H1 (cell line): Measurements from ENCODE around the gene SEC61B. TPM values are rescaled to one million over a fixed set of nuclear protein-coding genes. Genes with fewer than 3 reads are reported as not detected.

Experiments used
- CTCF ChIA-PET: fragments of 300-600 bp; sonication (Branson Sonifier 250); formaldehyde crosslinking; loops from one replicate; lab custom pipeline; 2021; ENCODE audit not compliant: partially characterized antibody; lab: Charles Lee
- POLR2A ChIA-PET: fragments of 300-600 bp; sonication (Branson Sonifier 250); formaldehyde crosslinking; loops from one replicate; lab custom pipeline; 2021; ENCODE audit warnings: inconsistent platforms; ENCODE audit not compliant: partially characterized antibody; lab: Charles Lee
- DNase-seq, 2 experiments: peaks; one replicate each; pipeline versions ENCODE4 v3.0.0 to v3.0.0-alpha.2; 2010 to 2022; ENCODE audit warnings: low spot score in 2 of 2, low read depth in 1 of 2, mixed read lengths in 1 of 2
- FAIRE-seq: peaks from 2 replicates; lab custom pipeline; 2011; peaks lifted over from hg19 to GRCh38; lab: Jason Lieb, UNC
- H2AFZ ChIP-seq: 2 replicates; pipeline ENCODE4 v1.8.1; 2012; ENCODE audit warnings: low read length, inconsistent platforms
- H2AK5ac ChIP-seq: 2 replicates; pipeline ENCODE4 v1.6.1; 2013; ENCODE audit warnings: low read depth, low read length
- H2BK120ac ChIP-seq: replicated peaks from 2 replicates; pipeline ENCODE3; 2013; ENCODE audit warnings: low read depth, low read length, inconsistent platforms
- H2BK12ac ChIP-seq: 2 replicates; pipeline ENCODE4 v1.6.1; 2013; ENCODE audit warnings: low read depth, low read length
- H2BK15ac ChIP-seq: 2 replicates; pipeline ENCODE4 v1.6.1; 2013; ENCODE audit warnings: low read length
- H2BK20ac ChIP-seq: 2 replicates; pipeline ENCODE4 v1.6.1; 2013; ENCODE audit warnings: low read length
- H2BK5ac ChIP-seq: 2 replicates; pipeline ENCODE4 v1.6.1; 2013; ENCODE audit warnings: low read depth, low read length
- H3K14ac ChIP-seq: 2 replicates; pipeline ENCODE4 v1.6.1; 2013; ENCODE audit warnings: inconsistent platforms; ENCODE audit not compliant: insufficient read length
- H3K18ac ChIP-seq: 2 replicates; pipeline ENCODE4 v1.6.1; 2013; ENCODE audit warnings: low read length; ENCODE audit errors: extremely low read depth
- H3K23ac ChIP-seq: 2 replicates; pipeline ENCODE4 v1.6.1; 2013; ENCODE audit warnings: inconsistent platforms; ENCODE audit not compliant: insufficient read length
- H3K23me2 ChIP-seq: 2 replicates; pipeline ENCODE4 v1.6.1; 2013; ENCODE audit warnings: low read depth, low read length
- H3K27ac ChIP-seq: 2 replicates; pipeline ENCODE4 v1.6.1; 2011; ENCODE audit warnings: low read depth, low read length, inconsistent platforms
- H3K27me3 ChIP-seq, 4 experiments: replicated peaks in 1 of 4; 1 replicate in 1 of 4; 2 replicates in 3 of 4; pipeline versions ENCODE4 v1.6.1 to v1.8.1; 2011 to 2013; ENCODE audit warnings: low read length in 3 of 4, mild to moderate bottlenecking in 3 of 4, inconsistent platforms in 2 of 4, mixed read lengths in 2 of 4, moderate library complexity in 1 of 4; ENCODE audit not compliant: control insufficient read depth in 3 of 4, insufficient read depth in 3 of 4; ENCODE audit errors: extremely low read depth in 1 of 4
- H3K36me3 ChIP-seq, 4 experiments: 2 replicates each; pipeline versions ENCODE4 v1.6.1 to v1.8.1; 2011 to 2013; ENCODE audit warnings: mild to moderate bottlenecking in 4 of 4, low read length in 3 of 4, moderate library complexity in 2 of 4, control low read depth in 1 of 4, inconsistent platforms in 1 of 4; ENCODE audit not compliant: insufficient read depth in 4 of 4, control insufficient read depth in 2 of 4
- H3K4ac ChIP-seq: replicated peaks from 2 replicates; pipeline ENCODE3; 2013; ENCODE audit warnings: low read length, low read depth, mixed read lengths, inconsistent platforms; ENCODE audit not compliant: insufficient read length
- H3K4me1 ChIP-seq, 4 experiments: replicated peaks in 1 of 4; 1 replicate in 1 of 4; 2 replicates in 3 of 4; pipeline versions ENCODE4 v1.6.1 to v1.8.1; 2011 to 2013; ENCODE audit warnings: low read length in 3 of 4, inconsistent platforms in 2 of 4, mixed read lengths in 1 of 4; ENCODE audit not compliant: insufficient read depth in 4 of 4, control insufficient read depth in 3 of 4
- H3K4me2 ChIP-seq, 2 experiments: 2 replicates each; pipeline versions ENCODE4 v1.6.1 to v1.8.1; 2011 to 2013; ENCODE audit warnings: low read depth in 2 of 2, low read length in 2 of 2, control low read depth in 1 of 2, inconsistent platforms in 1 of 2, mild to moderate bottlenecking in 1 of 2; ENCODE audit not compliant: insufficient read depth in 1 of 2
- H3K4me3 ChIP-seq, 4 experiments: fragments of 200-600, 300-600 bp in 1 of 4; sonication (generic), shearing (Covaris generic), sonication (Bioruptor Twin) in 1 of 4; 2 replicates each; pipeline versions ENCODE4 v1.5.1 to v1.8.1; 2011 to 2016; ENCODE audit warnings: low read length in 4 of 4, low read depth in 3 of 4, control low read depth in 2 of 4, inconsistent platforms in 2 of 4, mild to moderate bottlenecking in 2 of 4, mixed read lengths in 1 of 4, moderate library complexity in 1 of 4; ENCODE audit not compliant: insufficient read depth in 2 of 4; ENCODE audit errors: extremely low read depth in 1 of 4
- H3K56ac ChIP-seq: replicated peaks from 2 replicates; pipeline ENCODE3; 2013; ENCODE audit warnings: low read depth, mild to moderate bottlenecking, mixed read lengths, low read length, inconsistent platforms; ENCODE audit not compliant: insufficient read length
- H3K79me1 ChIP-seq: 2 replicates; pipeline ENCODE4 v1.6.1; 2013; ENCODE audit warnings: low read depth, low read length, control low read depth
- H3K79me2 ChIP-seq, 2 experiments: 2 replicates each; pipeline versions ENCODE4 v1.6.1 to v1.8.1; 2012 to 2013; ENCODE audit warnings: low read length in 2 of 2, mild to moderate bottlenecking in 2 of 2, inconsistent platforms in 1 of 2; ENCODE audit not compliant: insufficient read depth in 2 of 2, control insufficient read depth in 1 of 2
- H3K9ac ChIP-seq, 4 experiments: replicated peaks in 1 of 4; 1 replicate in 1 of 4; 2 replicates in 3 of 4; pipeline versions ENCODE4 v1.6.1 to v1.8.1; 2011 to 2013; ENCODE audit warnings: low read depth in 3 of 4, low read length in 3 of 4, control low read depth in 2 of 4, mild to moderate bottlenecking in 2 of 4, moderate library complexity in 2 of 4, inconsistent platforms in 1 of 4; ENCODE audit errors: extremely low read depth in 1 of 4
- H3K9me3 ChIP-seq, 2 experiments: 2 replicates each; pipeline versions ENCODE4 v1.6.1 to v1.8.1; 2012 to 2013; ENCODE audit warnings: mild to moderate bottlenecking in 2 of 2, moderate library complexity in 2 of 2, control low read depth in 1 of 2, inconsistent platforms in 1 of 2, low read depth in 1 of 2, low read length in 1 of 2, mixed read lengths in 1 of 2; ENCODE audit not compliant: insufficient read depth in 2 of 2
- H4K20me1 ChIP-seq, 2 experiments: replicated peaks in 1 of 2; 2 replicates each; pipeline versions ENCODE3 to v1.8.1; 2011 to 2013; ENCODE audit warnings: inconsistent platforms in 2 of 2, low read length in 2 of 2, mild to moderate bottlenecking in 1 of 2; ENCODE audit not compliant: insufficient read depth in 2 of 2, control insufficient read depth in 1 of 2
- H4K5ac ChIP-seq: 2 replicates; pipeline ENCODE4 v1.6.1; 2013; ENCODE audit warnings: low read length, low read depth, mixed read lengths, inconsistent platforms; ENCODE audit not compliant: insufficient read length
- H4K8ac ChIP-seq: 2 replicates; pipeline ENCODE4 v1.8.0; 2013; ENCODE audit warnings: mild to moderate bottlenecking, moderate library complexity, low read length, inconsistent platforms; ENCODE audit not compliant: insufficient read depth; ENCODE audit errors: extremely low read depth
- H4K91ac ChIP-seq: replicated peaks from 2 replicates; pipeline ENCODE3; 2013; ENCODE audit warnings: low read length, mixed read lengths, inconsistent platforms; ENCODE audit not compliant: insufficient read length
- CTCF ChIP-seq, 3 experiments: IDR thresholded peaks; 1 replicate in 2 of 3; 2 replicates in 1 of 3; pipeline versions ENCODE4 v1.5.1 to v1.6.1; 2011; ENCODE audit warnings: low read length in 3 of 3, mild to moderate bottlenecking in 3 of 3, inconsistent platforms in 2 of 3, low read depth in 1 of 3, moderate library complexity in 1 of 3; ENCODE audit not compliant: insufficient read depth in 1 of 3; ENCODE audit errors: control extremely low read depth in 1 of 3
- RAD21 ChIP-seq, 2 experiments: IDR thresholded peaks in 1 of 2; conservative IDR thresholded peaks in 1 of 2; 2 replicates each; pipeline ENCODE4 v1.6.1; 2011; ENCODE audit warnings: low read depth in 2 of 2, low read length in 2 of 2, improper control_type of control experiment in 1 of 2, inconsistent platforms in 1 of 2, mild to moderate bottlenecking in 1 of 2, moderate library complexity in 1 of 2
- RFX5 ChIP-seq: IDR thresholded peaks from 2 replicates; pipeline ENCODE4 v1.6.1; 2011; ENCODE audit warnings: low read depth, low read length, improper control_type of control experiment, borderline replicate concordance
- WGBS, 2 experiments: shearing (Covaris generic) in 1 of 2; methylation state at CpG; one replicate each; pipeline versions ENCODE4 v1.1.6 to v1.1.7; 2013 to 2015; ENCODE audit warnings: low lambda C conversion rate in 2 of 2, mixed read lengths in 2 of 2, inconsistent platforms in 1 of 2, low coverage in 1 of 2, missing lambda C conversion rate in 1 of 2; ENCODE audit not compliant: insufficient replicate concordance in 2 of 2, insufficient coverage in 1 of 2, insufficient read length in 1 of 2; ENCODE audit errors: extremely low coverage in 1 of 2, missing lambda C conversion rate in 1 of 2; 5-methylcytosine and 5-hydroxymethylcytosine counted together
- polyA plus RNA-seq, 7 experiments: library from polyadenylated mRNA; depleted of rRNA in 3 of 7; stranded (reverse) in 5 of 7; unstranded in 2 of 7; fragments of >200 nt in 5 of 7; fragments of 200-250 nt in 2 of 7; gene quantifications; 1 replicate in 5 of 7; 2 replicates in 1 of 7; 4 replicates in 1 of 7; pipeline versions ENCODE4 v1.2.1 to v1.2.3, GENCODE V29; 2011 to 2013; ENCODE audit warnings: missing spikeins in 2 of 7, mixed read lengths in 2 of 7
- total RNA-seq: library from RNA; stranded (reverse); fragmentation: NEBNext Ultra II Directional; extraction: Animal tissue kit (Norgen Biotek cat#: 25700); gene quantifications from 2 replicates; pipeline ENCODE4 v1.2.1, GENCODE V29; 2021

SEC61B gene
- total and polyA plus RNA-seq, 2 of the 8 experiments (the other 6 are each of a cell fraction or from before 2014, with no cell fraction given), result 155 to 379 TPM

GRCh38 chr9:99241106-99241505, 19.0 kb downstream of the SEC61B start:
- no peaks in the 10 kb centered on the region for H3K79me1 ChIP-seq
- CTCF ChIA-PET, result interaction anchor here (0.6 to 3.1 kb wide), 13 partner anchors 9 to 960 kb away, joined by 3 to 42 read pairs (median 4); no protein-coding TSS in a partner anchor
- POLR2A ChIA-PET, result interaction anchor here (1.1 kb wide), 1 partner anchor 19 kb away, joined by 5 read pairs; the partner anchor contains the start of genes ALG2 and SEC61B

More at GRCh38 chr9:99241106-99241505, 19.0 kb downstream of the SEC61B start:
- Histone ChIP-seq H3K18ac (no peak overlapping the region), H3K27ac (no peak overlapping the region), H3K23ac (no peak overlapping the region), H3K9ac (no peak overlapping the region), H3K14ac (no peak overlapping the region), H3K4ac (no peak overlapping the region), H3K23me2 (no peaks in the 10 kb centered on the region), H2AFZ (no peak overlapping the region), H3K4me3 (no peak overlapping the region), H2AK5ac (no peak overlapping the region), H3K27me3 (no peaks in the 10 kb centered on the region), H4K20me1 (no peaks in the 10 kb centered on the region), H2BK5ac (no peak overlapping the region), H2BK120ac (no peak overlapping the region), H2BK20ac (no peak overlapping the region), H3K79me2 (no peaks in the 10 kb centered on the region), H4K5ac (no peak overlapping the region), H2BK15ac (no peak overlapping the region), H3K4me2 (no peak overlapping the region), H4K91ac (no peak overlapping the region), H4K8ac (no peak overlapping the region), H3K4me1 (no peaks in the 10 kb centered on the region), H2BK12ac (no peak overlapping the region), H3K56ac (no peak overlapping the region), H3K36me3 (no peaks in the 10 kb centered on the region), H3K9me3 (no peaks in the 10 kb centered on the region)
- WGBS, 2 experiments, result 84% methylated on average over 7 of the region's 7 CpGs; no CpG with 5 or more reads in 1 of the 2 experiments
- TF ChIP-seq RAD21 (IDR thresholded peaks at IDR 0.05 in 1 of 2, conservative IDR thresholded peaks at IDR 0.05 in 1 of 2; ENCODE audit: low read depth in 2 of 2, low read length in 2 of 2) (peak in 1 of 2 experiments; percentile 19; a peak in 1 of 4 replicates), CTCF (IDR thresholded peaks at IDR 0.05; ENCODE audit: control extremely low read depth in 1 of 3, insufficient read depth in 1 of 3, low read depth in 1 of 3, low read length in 3 of 3) (peak; percentile 12 to 18 (median 13); a peak in 3 of 4 replicates), RFX5 (no peak)
- DNase-seq, result no peak
- FAIRE-seq, result no peak
